Neutrophil (primary cell): ENCODE measurements around the gene NANOS3.
A peak's percentile ranks its signal among the peaks of the same experiment; 100 is the strongest.
"Not testable (repeated sequence)": the region's sequence is repeated elsewhere in the genome, so short reads cannot be mapped to it uniquely, and the experiment has no call there.

Experiments used
- H3K27ac ChIP-seq: fragments of 200-600 bp; sonication (generic); 2 replicates; pipeline ENCODE4 v1.5.1; 2016; ENCODE audit warnings: mild to moderate bottlenecking, moderate library complexity
- H3K27me3 ChIP-seq: fragments of 200-600 bp; sonication (generic); 2 replicates; pipeline ENCODE4 v1.6.0; 2016; ENCODE audit warnings: mild to moderate bottlenecking
- H3K36me3 ChIP-seq: fragments of 200-600 bp; sonication (generic); 2 replicates; pipeline ENCODE4 v1.5.1; 2017
- H3K4me1 ChIP-seq, 2 experiments: fragments of 200-600 bp in 1 of 2; sonication (generic) in 1 of 2; 1 replicate in 1 of 2; 2 replicates in 1 of 2; pipeline versions ENCODE4 v1.5.1 to v1.6.1; 2013 to 2016; ENCODE audit warnings: low read depth in 1 of 2, low read length in 1 of 2, mild to moderate bottlenecking in 1 of 2, moderate library complexity in 1 of 2; ENCODE audit not compliant: control insufficient read depth in 1 of 2, insufficient read depth in 1 of 2
- H3K4me3 ChIP-seq, 2 experiments: fragments of 200-600 bp in 1 of 2; sonication (generic) in 1 of 2; 1 replicate in 1 of 2; 2 replicates in 1 of 2; pipeline ENCODE4 v1.5.1; 2013 to 2016; ENCODE audit warnings: low read depth in 1 of 2, low read length in 1 of 2, mild to moderate bottlenecking in 1 of 2, moderate library complexity in 1 of 2
- H3K9me3 ChIP-seq: fragments of 200-600 bp; sonication (generic); 2 replicates; pipeline ENCODE4 v1.5.1; 2016
- CTCF ChIP-seq: fragments of 200-600 bp; sonication (generic); IDR thresholded peaks from 2 replicates; pipeline ENCODE4 v1.5.1; 2016; ENCODE audit warnings: antibody characterized with exemption

The NANOS3 gene

GRCh38 chr19:13850910-13851733 is 25.8 kb upstream of the NANOS3 start:
- peak overlapping the region; percentile 80 for H3K27ac ChIP-seq
- H3K4me1 ChIP-seq: peaks cover 39 to 50% of the 10 kb centered on the region in 2 experiments
- H3K4me3 ChIP-seq: peak overlapping the region; percentile 62 to 64
- no peak for TF ChIP-seq CTCF
- no peaks in the 10 kb centered on the region for H3K36me3 ChIP-seq
- no peaks in the 10 kb centered on the region for H3K9me3 ChIP-seq
- peaks cover 32% of the 10 kb centered on the region for H3K27me3 ChIP-seq

- Histone ChIP-seq H3K4me1 (peaks cover 35 to 44% of the 10 kb centered on the region in 2 experiments), H3K27me3 (peaks cover 32% of the 10 kb centered on the region)
- H3K27ac ChIP-seq, H3K4me3 ChIP-seq, H3K36me3 ChIP-seq, H3K9me3 ChIP-seq: not testable (repeated sequence)
These were observed 25.2 kb upstream of the NANOS3 start for GRCh38 chr19:13851734-13852114.

- peaks cover 32% of the 10 kb centered on the region for H3K27me3 ChIP-seq
- not testable (repeated sequence) for H3K27ac ChIP-seq, H3K36me3 ChIP-seq, H3K9me3 ChIP-seq, H3K4me3 ChIP-seq
- H3K4me1 ChIP-seq: peaks cover 30 to 39% of the 10 kb centered on the region in 2 experiments
These were observed 24.7 kb upstream of the NANOS3 start for GRCh38 chr19:13852171-13852707.

DNA sequence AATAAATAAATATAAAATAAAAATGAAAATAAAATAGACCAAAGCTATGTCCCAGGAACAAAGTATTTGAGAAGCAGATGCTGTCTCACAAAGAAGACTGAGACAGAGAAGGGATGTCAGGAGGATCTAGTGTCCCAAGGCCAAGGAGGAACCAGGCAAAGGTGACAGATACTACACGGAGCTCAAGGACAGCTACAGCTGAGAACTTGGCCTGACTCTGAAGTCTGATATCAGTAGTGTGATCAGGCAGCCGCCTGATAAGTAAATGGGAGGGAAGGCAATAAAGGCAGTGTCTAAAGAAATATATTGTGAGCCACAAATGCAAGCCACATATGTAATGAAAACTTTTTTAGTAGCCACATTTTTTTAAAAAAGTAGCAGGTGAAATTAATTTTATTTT is 20.4 kb upstream of the NANOS3 start:
- Histone ChIP-seq H3K27me3 (peaks cover under 1% of the 10 kb centered on the region), H3K9me3 (no peaks in the 10 kb centered on the region), H3K27ac (no peak overlapping the region), H3K36me3 (no peaks in the 10 kb centered on the region), H3K4me3 (no peak overlapping the region), H3K4me1 (peaks cover 2 to 6% of the 10 kb centered on the region in 2 experiments)
- no peak for TF ChIP-seq CTCF

DNA sequence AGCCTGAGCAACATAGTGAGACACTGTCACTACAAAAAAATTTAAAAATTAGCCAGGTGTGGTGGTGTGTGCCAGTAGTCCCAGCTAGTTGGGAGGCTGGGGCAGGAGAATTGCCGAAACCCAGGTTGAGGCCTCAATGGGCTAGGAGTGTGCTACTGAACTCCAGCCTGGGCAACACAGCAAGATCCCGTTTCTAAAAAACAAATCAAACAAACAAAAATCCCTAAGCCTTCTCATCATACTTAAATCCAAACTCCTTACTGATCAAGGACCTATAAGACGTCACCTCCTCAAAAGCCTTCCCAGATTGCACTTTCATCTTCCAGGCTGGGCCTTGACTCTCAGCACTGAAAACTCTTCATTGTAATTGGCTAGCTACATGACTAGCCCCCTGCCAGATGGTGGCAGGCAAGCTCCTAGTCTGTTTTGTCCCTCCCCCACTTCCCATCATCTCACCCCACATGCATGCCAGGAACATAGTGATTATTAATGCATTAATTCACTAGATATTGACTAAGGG is 17.5 kb upstream of the NANOS3 start:
- no peak for TF ChIP-seq CTCF
- H3K27ac ChIP-seq: no peak overlapping the region
- H3K9me3 ChIP-seq: no peaks in the 10 kb centered on the region
- no peaks in the 10 kb centered on the region for H3K36me3 ChIP-seq
- peaks cover 9 to 12% of the 10 kb centered on the region in 2 experiments for H3K4me1 ChIP-seq
- H3K27me3 ChIP-seq: peaks cover 18% of the 10 kb centered on the region
- no peak overlapping the region for H3K4me3 ChIP-seq

DNA sequence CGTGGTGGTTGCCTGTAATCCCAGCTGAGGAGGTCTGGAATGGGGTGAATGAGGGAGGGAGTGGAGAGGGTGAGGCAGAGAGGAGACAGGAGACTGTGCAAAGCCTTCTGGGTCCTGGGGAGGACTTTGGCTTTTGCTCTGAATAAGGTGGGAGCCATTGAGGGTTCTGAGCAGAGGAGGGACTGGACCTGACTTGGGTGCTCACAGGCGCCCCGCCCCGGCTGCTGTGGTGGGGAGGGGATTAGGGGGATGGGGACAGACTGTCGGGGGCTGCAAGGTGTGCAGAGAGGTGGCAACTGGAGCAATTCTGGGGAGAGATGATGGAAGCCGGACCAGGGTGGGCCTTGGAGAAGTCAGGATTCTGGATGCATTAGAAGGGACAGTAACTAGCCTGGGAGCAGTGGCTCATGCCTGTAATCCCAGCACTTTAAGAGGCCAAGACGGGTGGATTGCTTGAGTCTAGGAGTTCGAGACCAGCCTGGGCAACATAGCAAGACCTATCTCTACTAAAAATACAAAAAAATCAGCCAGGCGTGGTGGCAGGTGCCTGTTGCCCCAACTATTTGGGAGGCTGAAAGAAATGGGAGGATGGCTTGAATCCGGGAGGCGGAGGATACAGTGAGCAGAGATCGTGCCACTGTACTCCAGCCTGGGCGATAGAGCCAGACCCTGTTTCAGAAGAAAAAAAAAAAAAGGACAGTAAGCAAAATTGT is 16.1 kb upstream of the NANOS3 start:
- no peak for TF ChIP-seq CTCF
- peak overlapping the region; percentile 76 to 85 for H3K4me3 ChIP-seq
- H3K27ac ChIP-seq: peak overlapping the region; percentile 88

More for the DNA sequence above, 16.1 kb upstream of the NANOS3 start:
- Histone ChIP-seq H3K9me3 (no peaks in the 10 kb centered on the region), H3K4me1 (peaks cover 17 to 21% of the 10 kb centered on the region in 2 experiments), H3K36me3 (no peaks in the 10 kb centered on the region), H3K27me3 (peaks cover 32% of the 10 kb centered on the region)
